Naive thymus-derived CD8-positive, alpha-beta T cell (primary cell): ENCODE measurements around the gene LIG3. TPM values are rescaled to one million over a fixed set of nuclear protein-coding genes. Genes with fewer than 3 reads are reported as not detected.
A peak's percentile ranks its signal among the peaks of the same experiment; 100 is the strongest.
"Not testable (repeated sequence)": the region's sequence is repeated elsewhere in the genome, so short reads cannot be mapped to it uniquely, and the experiment has no call there.

Experiments
- ATAC-seq, 2 donors: fragments of 150-1000 bp; cut with Tn5 transposase in 1 of 2; sonication (Bioruptor Pico), chemical (Tn5 transposase) in 1 of 2; 1 replicate in 1 of 2; 2 replicates in 1 of 2; pipeline ENCODE4 v1.10.0; 2021; ENCODE audit warnings: mild to moderate bottlenecking in 2 of 2, moderate library complexity in 2 of 2
- POLR2A ChIA-PET: fragments of 350-600 bp; sonication (Branson Sonifier 250); formaldehyde crosslinking; loops from one replicate; lab custom pipeline; 2021; ENCODE audit warnings: antibody characterized with exemption; lab: Charles Lee
- DNase-seq, 10 donors: peaks; one replicate each; pipeline versions ENCODE4 v3.0.0 to v3.0.0-alpha.2; 2020 to 2022
- H3K27ac Mint-ChIP-seq, 10 donors: one replicate each; pipeline ENCODE4 v1.8.0; 2020 to 2022; ENCODE audit warnings: mild to moderate bottlenecking in 10 of 10, mixed read lengths in 10 of 10, moderate library complexity in 4 of 10, inconsistent platforms in 1 of 10
- H3K27me3 Mint-ChIP-seq, 5 donors: one replicate each; pipeline ENCODE4 v1.8.0; 2021 to 2022; ENCODE audit warnings: mixed read lengths in 5 of 5
- H3K36me3 Mint-ChIP-seq, 3 donors: one replicate each; pipeline ENCODE4 v1.8.0; 2020 to 2022; ENCODE audit warnings: mixed read lengths in 3 of 3, mild to moderate bottlenecking in 2 of 3, inconsistent platforms in 1 of 3
- H3K4me1 Mint-ChIP-seq, 4 donors: one replicate each; pipeline ENCODE4 v1.8.0; 2021 to 2022; ENCODE audit warnings: mixed read lengths in 4 of 4
- H3K4me3 Mint-ChIP-seq, 10 donors: one replicate each; pipeline ENCODE4 v1.8.0; 2020 to 2022; ENCODE audit warnings: mild to moderate bottlenecking in 10 of 10, mixed read lengths in 10 of 10, moderate library complexity in 6 of 10, inconsistent platforms in 1 of 10
- H3K9me3 Mint-ChIP-seq, 9 donors: one replicate each; pipeline ENCODE4 v1.8.0; 2020 to 2022; ENCODE audit warnings: mixed read lengths in 9 of 9, mild to moderate bottlenecking in 3 of 9, inconsistent platforms in 1 of 9, moderate library complexity in 1 of 9
- polyA plus RNA-seq, 3 donors: library from polyadenylated mRNA; unstranded; fragments of 300-500 nt; fragmentation: Illumina TruSeq; gene quantifications; one replicate each; pipeline ENCODE4 v1.2.3, GENCODE V29; 2021
- total RNA-seq, 8 experiments: library from RNA in 2 of 8; stranded (reverse) in 2 of 8; gene quantifications; one replicate each; pipeline ENCODE4 v1.2.3 and lab custom pipeline; 2021 to 2026

The LIG3 gene
- total RNA-seq: 10 to 100 TPM; 49.8 to 51.7 TPM
- polyA plus RNA-seq: 10 to 100 TPM; 12.2 to 15.2 (median 13.1) TPM
- total RNA-seq (lab: John Stamatoyannopoulos, UW): 58.2 to 103 (median 86.5) reads per million in 6 experiments

- H3K27ac Mint-ChIP-seq: peak within 1 kb of the TSS; percentile 96 to 99 (median 99)
- H3K9me3 Mint-ChIP-seq: no peaks in the 10 kb centered on the region
- peaks cover 29 to 51% (median 50%) of the 10 kb centered on the region in 4 donors for H3K4me1 Mint-ChIP-seq
- H3K4me3 Mint-ChIP-seq: peak within 1 kb of the TSS; percentile 86 to 98 (median 96)
- H3K36me3 Mint-ChIP-seq: peaks cover 0 to 25% (median 8%) of the 10 kb centered on the region in 3 donors
- POLR2A ChIA-PET: interaction anchor here (1.0 to 4.5 kb wide), 16 partner anchors 11 to 342 kb away, joined by 3 to 34 read pairs (median 8); partner anchors contain the start of genes CCT6B, RAD51D, RFFL and ZNF830
- H3K27me3 Mint-ChIP-seq: no peaks in the 10 kb centered on the region
- DNase-seq: peak; percentile 89 to 98 (median 93)
- peak; percentile 79 to 80 for ATAC-seq
These were observed at the start of gene LIG3 for GRCh38 chr17:34980353-34980680. Gene LIG3 (plus strand): TSS chr17:34980512. CDS start chr17:34983006, 2,494 bp downstream.

- H3K4me3 Mint-ChIP-seq, H3K4me1 Mint-ChIP-seq, H3K9me3 Mint-ChIP-seq, POLR2A ChIA-PET, H3K27ac Mint-ChIP-seq, ATAC-seq, H3K27me3 Mint-ChIP-seq, H3K36me3 Mint-ChIP-seq, DNase-seq: not testable (repeated sequence)
These were observed 29.5 kb upstream of the LIG3 start for GRCh38 chr17:34950780-34951179.

GRCh38 chr17:34958438-34958837, 21.9 kb upstream of the LIG3 start:
- peaks cover 1 to 9% (median 8%) of the 10 kb centered on the region in 5 donors for H3K27me3 Mint-ChIP-seq
- no peak for DNase-seq
- H3K4me1 Mint-ChIP-seq: peaks cover 25 to 28% (median 27%) of the 10 kb centered on the region in 4 donors
- no peak overlapping the region for H3K27ac Mint-ChIP-seq
- H3K9me3 Mint-ChIP-seq: peaks cover 0 to 12% (median 1%) of the 10 kb centered on the region in 9 donors
- POLR2A ChIA-PET: interaction anchor here (0.7 to 2.1 kb wide), 3 partner anchors 22 to 667 kb away, joined by 5 to 12 read pairs (median 6); partner anchors contain the start of gene LIG3
- peaks cover 2 to 11% (median 6%) of the 10 kb centered on the region in 3 donors for H3K36me3 Mint-ChIP-seq
- ATAC-seq: no peak
- no peak overlapping the region for H3K4me3 Mint-ChIP-seq

DNA sequence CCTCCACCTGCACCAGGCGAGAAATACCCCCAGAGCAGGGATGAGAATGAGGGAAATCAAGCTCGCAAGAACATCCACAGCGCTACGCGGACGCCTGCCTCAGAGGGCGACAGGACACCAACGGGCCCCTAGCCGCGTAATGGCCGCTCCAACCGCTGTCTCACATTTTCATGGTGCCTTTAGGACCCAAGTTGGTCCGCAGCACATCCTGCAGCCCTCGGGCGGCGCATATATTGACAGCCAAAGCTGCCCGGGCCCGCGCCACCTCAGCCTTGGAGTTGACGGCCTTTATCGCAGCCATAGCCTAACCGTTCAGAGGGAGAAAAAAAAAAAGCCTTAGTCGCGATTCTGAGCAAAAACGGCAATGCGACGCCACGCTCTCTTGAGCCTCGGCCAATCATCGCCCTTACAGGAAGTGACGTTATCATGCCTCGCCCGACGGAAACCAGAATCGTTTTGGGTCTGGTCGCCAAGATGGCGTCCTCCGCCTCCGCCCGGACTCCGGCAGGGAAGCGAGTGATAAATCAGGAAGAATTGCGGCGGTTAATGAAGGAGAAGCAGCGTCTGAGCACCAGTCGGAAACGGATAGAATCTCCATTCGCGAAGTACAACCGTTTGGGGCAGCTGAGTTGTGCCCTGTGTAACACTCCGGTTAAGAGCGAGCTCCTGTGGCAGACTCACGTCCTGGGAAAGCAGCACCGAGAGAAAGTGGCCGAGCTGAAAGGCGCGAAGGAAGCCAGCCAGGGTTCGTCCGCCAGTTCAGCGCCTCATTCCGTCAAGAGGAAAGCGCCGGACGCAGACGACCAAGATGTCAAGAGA, 19.0 kb upstream of the LIG3 start, which contains the start of the genes CCT6B and ZNF830:
TSS of gene CCT6B (minus strand) at position 368 of the 819 bp plus-strand sequence. CDS start at position 301, 67 bp downstream.
TSS of gene ZNF830 (plus strand) at position 448 of the 819 bp plus-strand sequence. CDS start at position 475, 27 bp downstream.
- H3K36me3 Mint-ChIP-seq: peaks cover 9 to 31% (median 15%) of the 10 kb centered on the region in 3 donors
- peaks cover 31 to 34% (median 32%) of the 10 kb centered on the region in 4 donors for H3K4me1 Mint-ChIP-seq
- peak within 1 kb of the TSS; percentile 95 to 100 (median 100) for H3K4me3 Mint-ChIP-seq
- peak; percentile 89 to 90 for ATAC-seq
- peak; percentile 75 to 96 (median 90) for DNase-seq
- POLR2A ChIA-PET: interaction anchor here (0.6 to 1.7 kb wide), 13 partner anchors 12 to 848 kb away, joined by 3 to 28 read pairs (median 3); partner anchors contain the start of genes FNDC8, LIG3, RAD51D and RFFL
- H3K9me3 Mint-ChIP-seq: peaks cover 0 to 12% (median 1%) of the 10 kb centered on the region in 9 donors
- peak within 1 kb of the TSS; percentile 99 to 100 (median 100) for H3K27ac Mint-ChIP-seq
- H3K27me3 Mint-ChIP-seq: peaks cover 1 to 9% (median 8%) of the 10 kb centered on the region in 5 donors

- H3K36me3 Mint-ChIP-seq: peaks cover 0 to 3% (median 0%) of the 10 kb centered on the region in 3 donors
- H3K9me3 Mint-ChIP-seq: no peaks in the 10 kb centered on the region
- no peak for DNase-seq
- no peaks in the 10 kb centered on the region for H3K27me3 Mint-ChIP-seq
- no peak overlapping the region for H3K4me3 Mint-ChIP-seq
- ATAC-seq: no peak
- H3K4me1 Mint-ChIP-seq: peaks cover 0 to 4% (median under 1%) of the 10 kb centered on the region in 4 donors
- POLR2A ChIA-PET: interaction anchor here (0.6 to 1.0 kb wide), 4 partner anchors 12 to 387 kb away, joined by 3 to 5 read pairs (median 4); no protein-coding TSS in a partner anchor
- H3K27ac Mint-ChIP-seq: no peak overlapping the region
These were observed 6.1 kb upstream of the LIG3 start for GRCh38 chr17:34974179-34974578.

DNA sequence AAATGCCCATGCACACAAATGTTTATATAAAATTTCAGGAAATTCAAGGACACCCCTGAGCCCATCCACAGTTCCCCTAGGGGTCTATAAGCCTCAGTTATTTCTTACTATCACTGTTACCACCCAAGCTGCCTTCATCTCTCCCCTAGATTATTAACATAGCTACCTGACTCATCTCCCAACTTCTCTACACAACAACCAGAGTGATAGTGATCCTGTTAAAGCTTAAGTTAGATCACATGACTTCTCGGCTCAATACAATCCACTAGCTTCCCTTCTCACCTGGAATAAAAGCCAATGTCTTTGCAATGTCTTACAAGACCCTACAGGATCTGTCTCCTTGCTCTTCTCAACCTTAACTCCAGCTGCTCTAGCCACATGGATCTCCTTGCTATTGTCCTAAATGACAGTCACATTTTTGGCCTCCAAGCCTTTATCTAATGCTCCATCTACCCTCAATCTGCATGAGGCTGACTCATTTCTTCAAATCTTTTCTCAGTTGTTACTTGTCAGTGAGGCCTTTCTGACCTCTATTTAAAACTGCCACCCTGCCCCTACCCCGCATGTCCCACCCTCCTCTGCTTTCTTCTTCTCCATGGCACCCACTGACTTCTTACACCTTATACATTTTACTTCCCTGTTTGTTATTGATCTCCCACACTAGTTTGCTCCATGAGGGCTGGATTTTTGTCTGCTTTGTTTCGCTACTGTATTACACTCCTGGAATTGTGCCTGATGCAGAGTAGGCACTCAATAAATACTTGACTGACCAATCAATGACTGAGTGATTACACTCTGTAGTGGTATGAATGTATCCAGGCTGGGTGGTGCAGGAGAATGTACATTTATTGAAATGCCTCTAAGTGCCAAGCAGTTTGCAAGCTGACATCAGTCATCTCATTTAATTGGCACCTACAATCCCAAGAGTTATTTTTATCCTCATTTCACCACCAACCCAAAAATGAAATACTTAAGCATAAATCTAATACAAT, 5.2 kb upstream of the LIG3 start:
- POLR2A ChIA-PET: interaction anchor here (0.6 kb wide), 1 partner anchor 388 kb away, joined by 3 read pairs; no protein-coding TSS in a partner anchor
- ATAC-seq (no peak), DNase-seq (no peak)
- H3K9me3 Mint-ChIP-seq: no peaks in the 10 kb centered on the region
- H3K27ac Mint-ChIP-seq: peak overlapping the region in 1 of 10 donors; percentile 3
- peaks cover 6 to 13% (median 10%) of the 10 kb centered on the region in 4 donors for H3K4me1 Mint-ChIP-seq
- no peak overlapping the region for H3K4me3 Mint-ChIP-seq
- H3K36me3 Mint-ChIP-seq: no peaks in the 10 kb centered on the region
- H3K27me3 Mint-ChIP-seq: no peaks in the 10 kb centered on the region

GRCh38 chr17:34979153-34979552, 1.2 kb upstream of the LIG3 start:
- Mint-ChIP-seq H3K4me3 (peak overlapping the region in 7 of 10 donors; percentile 6 to 93 (median 48)), H3K4me1 (peaks cover 22 to 42% (median 39%) of the 10 kb centered on the region in 4 donors), H3K9me3 (no peaks in the 10 kb centered on the region), H3K27me3 (no peaks in the 10 kb centered on the region), H3K27ac (peak overlapping the region in 6 of 10 donors; percentile 55 to 99 (median 84)), H3K36me3 (peaks cover 0 to 13% (median 5%) of the 10 kb centered on the region in 3 donors)
- ATAC-seq (no peak), DNase-seq (no peak)
- POLR2A ChIA-PET: interaction anchor here (1.9 to 4.5 kb wide), 3 partner anchors 18 to 341 kb away, joined by 7 to 28 read pairs (median 12); partner anchors contain the start of genes CCT6B and ZNF830

GRCh38 chr17:34979650-34980352, 511 bp upstream of the LIG3 start:
- H3K36me3 Mint-ChIP-seq: peaks cover 0 to 20% (median 5%) of the 10 kb centered on the region in 3 donors
- no peaks in the 10 kb centered on the region for H3K9me3 Mint-ChIP-seq
- DNase-seq (no peak), ATAC-seq (no peak)
- no peaks in the 10 kb centered on the region for H3K27me3 Mint-ChIP-seq
- POLR2A ChIA-PET: interaction anchor here (1.0 to 4.5 kb wide), 14 partner anchors 11 to 342 kb away, joined by 3 to 34 read pairs (median 8); partner anchors contain the start of genes CCT6B, RAD51D, RFFL and ZNF830
- H3K27ac Mint-ChIP-seq: peak overlapping the region; percentile 95 to 99 (median 99)
- H3K4me1 Mint-ChIP-seq: peaks cover 26 to 46% (median 46%) of the 10 kb centered on the region in 4 donors
- H3K4me3 Mint-ChIP-seq: peak overlapping the region; percentile 86 to 98 (median 96)

DNA sequence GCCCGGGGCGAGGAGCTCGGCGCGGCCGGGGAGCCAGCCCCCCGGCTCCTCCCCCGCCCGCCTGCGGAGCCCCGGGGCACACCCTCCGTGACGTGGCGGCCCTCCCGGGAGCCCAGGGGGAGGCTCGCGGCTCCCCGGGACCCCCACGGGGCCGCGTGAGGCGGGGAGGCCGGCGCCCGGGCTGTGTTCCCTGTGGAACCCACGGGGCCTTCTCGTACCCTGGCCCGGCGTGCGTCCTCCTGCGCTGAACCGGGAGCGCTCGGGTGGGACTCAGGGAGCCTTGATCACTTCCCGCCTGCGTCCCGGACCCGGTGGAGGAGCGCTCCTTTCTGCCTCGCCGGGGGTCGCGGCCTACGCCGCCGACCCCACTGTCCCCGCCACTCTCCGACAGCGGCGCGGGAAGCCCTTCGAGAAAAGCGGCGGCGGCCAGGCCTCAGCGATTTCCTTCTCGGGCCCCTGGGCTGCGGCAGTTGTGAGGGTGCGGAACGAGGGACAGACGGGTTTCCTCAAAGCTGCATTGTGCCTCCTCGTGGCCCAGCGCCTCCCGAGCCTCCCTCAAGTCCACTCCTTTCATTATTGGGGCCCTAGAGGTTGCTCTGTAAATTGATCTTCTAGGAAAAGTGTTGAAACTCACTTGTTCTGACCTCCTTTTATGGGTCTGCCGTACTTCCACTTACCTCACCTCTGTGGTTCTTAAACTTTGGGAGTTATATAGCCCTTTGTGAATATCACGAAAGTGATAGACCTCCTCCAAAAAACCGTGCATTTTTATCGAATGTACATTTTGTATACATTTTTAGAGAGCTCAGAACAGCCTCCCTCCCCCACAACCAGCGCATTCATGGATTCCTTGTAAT, 597 bp downstream of the LIG3 start:
- peak in 9 of 10 donors; percentile 65 to 86 (median 73) for DNase-seq
- POLR2A ChIA-PET: interaction anchor here (0.6 to 4.5 kb wide), 18 partner anchors 12 to 343 kb away, joined by 3 to 34 read pairs (median 8); partner anchors contain the start of genes CCT6B, RAD51D, RFFL and ZNF830
- H3K4me1 Mint-ChIP-seq: peaks cover 30 to 53% (median 53%) of the 10 kb centered on the region in 4 donors

More for the DNA sequence above, 597 bp downstream of the LIG3 start:
- Mint-ChIP-seq H3K4me3 (peak overlapping the region; percentile 86 to 97 (median 92)), H3K36me3 (peaks cover 0 to 27% (median 8%) of the 10 kb centered on the region in 3 donors), H3K9me3 (no peaks in the 10 kb centered on the region), H3K27ac (peak overlapping the region; percentile 92 to 99 (median 98)), H3K27me3 (no peaks in the 10 kb centered on the region)
- ATAC-seq: peak; percentile 82 to 84
